Thyroid gland (tissue), 4 donors: ENCODE data around the gene SLC6A3.

Experiments
- POLR2A ChIP-seq, 2 donors: fragments of 450-650 bp; IDR thresholded peaks; one replicate each; pipeline ENCODE4 v1.6.1; 2017; ENCODE audit warnings: antibody characterized with exemption in 2 of 2, mild to moderate bottlenecking in 2 of 2, moderate library complexity in 1 of 2
- TF ChIP-seq, protein P1 (sequence below), 6 experiments: fragments of 200-600 bp in 3 of 6; fragments of 450-650 bp in 3 of 6; sonication (generic) in 3 of 6; IDR thresholded peaks; one replicate each; pipeline ENCODE4 v1.5.1; 2016 to 2019; ENCODE audit warnings: antibody characterized with exemption in 6 of 6, mild to moderate bottlenecking in 2 of 6, inconsistent platforms in 1 of 6, moderate library complexity in 1 of 6

GRCh38 chr5:1382248-1382700, 63.0 kb downstream of the SLC6A3 start:
- TF ChIP-seq POLR2A (IDR thresholded peaks at IDR 0.05) = no peak
- TF ChIP-seq, protein P1, sequence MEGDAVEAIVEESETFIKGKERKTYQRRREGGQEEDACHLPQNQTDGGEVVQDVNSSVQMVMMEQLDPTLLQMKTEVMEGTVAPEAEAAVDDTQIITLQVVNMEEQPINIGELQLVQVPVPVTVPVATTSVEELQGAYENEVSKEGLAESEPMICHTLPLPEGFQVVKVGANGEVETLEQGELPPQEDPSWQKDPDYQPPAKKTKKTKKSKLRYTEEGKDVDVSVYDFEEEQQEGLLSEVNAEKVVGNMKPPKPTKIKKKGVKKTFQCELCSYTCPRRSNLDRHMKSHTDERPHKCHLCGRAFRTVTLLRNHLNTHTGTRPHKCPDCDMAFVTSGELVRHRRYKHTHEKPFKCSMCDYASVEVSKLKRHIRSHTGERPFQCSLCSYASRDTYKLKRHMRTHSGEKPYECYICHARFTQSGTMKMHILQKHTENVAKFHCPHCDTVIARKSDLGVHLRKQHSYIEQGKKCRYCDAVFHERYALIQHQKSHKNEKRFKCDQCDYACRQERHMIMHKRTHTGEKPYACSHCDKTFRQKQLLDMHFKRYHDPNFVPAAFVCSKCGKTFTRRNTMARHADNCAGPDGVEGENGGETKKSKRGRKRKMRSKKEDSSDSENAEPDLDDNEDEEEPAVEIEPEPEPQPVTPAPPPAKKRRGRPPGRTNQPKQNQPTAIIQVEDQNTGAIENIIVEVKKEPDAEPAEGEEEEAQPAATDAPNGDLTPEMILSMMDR (IDR thresholded peaks at IDR 0.05) = no peak
